GM18498 (cell line): ENCODE results near the gene PPM1E.
"Not testable (repeated sequence)": the region's sequence is repeated elsewhere in the genome, so short reads cannot be mapped to it uniquely, and the experiment has no call there.

Source experiments
- ATAC-seq: cut with Tn5 transposase; IDR thresholded peaks from one replicate; pipeline ENCODE4 v1.9.1; 2021; ENCODE audit warnings: mild to moderate bottlenecking, moderate library complexity; ENCODE audit not compliant: unreplicated experiment

The PPM1E gene

DNA sequence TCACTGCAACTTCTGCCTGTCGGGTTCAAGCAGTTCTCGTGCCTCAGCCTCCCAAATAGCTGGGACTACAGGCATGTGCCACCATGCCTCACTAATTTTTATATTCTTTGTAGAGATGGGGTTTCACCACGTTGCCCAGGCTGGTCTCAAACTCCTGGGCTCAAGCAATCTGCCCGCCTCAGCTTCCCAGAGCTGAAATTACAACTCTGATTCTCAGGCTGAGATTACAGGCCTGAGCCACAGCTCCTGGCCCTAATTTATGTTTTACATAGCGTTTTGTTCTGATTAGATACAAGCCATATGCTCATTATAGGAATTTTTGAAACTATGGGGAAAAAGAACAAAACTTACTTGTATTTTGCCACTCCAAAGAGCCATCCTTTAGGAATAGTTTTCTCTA lies 22.8 kb downstream of the PPM1E start:
- not testable (repeated sequence) for ATAC-seq

DNA sequence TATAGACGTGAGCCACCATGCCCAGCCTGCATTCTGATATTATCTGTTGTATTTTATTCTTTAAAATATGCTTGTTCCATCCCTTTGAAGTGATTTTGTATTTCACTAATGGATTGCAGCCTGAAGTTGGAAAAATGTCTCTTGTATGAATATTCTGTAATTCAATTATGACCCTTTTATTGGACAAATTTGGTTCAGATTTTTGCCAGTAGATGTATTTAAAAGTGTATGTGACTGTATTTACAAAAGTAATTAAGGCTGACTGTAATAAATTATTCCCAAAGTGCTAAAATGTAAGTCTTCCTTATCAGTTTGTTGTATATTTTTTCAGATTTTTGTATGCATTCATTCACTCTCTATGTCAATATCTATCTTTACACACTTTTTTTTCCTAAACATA lies 23.8 kb downstream of the PPM1E start:
- ATAC-seq, result no peak

DNA sequence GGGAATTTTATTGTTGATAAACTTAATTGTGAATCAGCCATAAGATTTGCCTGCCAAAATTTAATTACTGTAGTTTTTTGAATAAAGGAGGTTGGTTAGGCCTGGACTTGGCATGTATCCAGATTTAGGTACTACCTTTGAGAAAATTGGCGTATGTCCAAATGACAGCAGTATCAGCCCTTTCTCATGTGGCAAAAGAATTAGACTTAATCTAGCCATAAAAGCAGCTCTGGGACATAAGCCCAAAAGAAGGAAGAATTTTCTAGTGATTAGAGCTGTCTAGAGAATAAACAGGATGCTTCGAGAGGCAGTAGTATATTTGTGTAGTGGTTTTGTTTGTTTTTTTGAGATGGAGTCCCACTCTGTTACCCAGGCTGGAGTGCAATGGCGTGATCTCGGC lies 27.7 kb downstream of the PPM1E start:
- ATAC-seq, result no peak

DNA sequence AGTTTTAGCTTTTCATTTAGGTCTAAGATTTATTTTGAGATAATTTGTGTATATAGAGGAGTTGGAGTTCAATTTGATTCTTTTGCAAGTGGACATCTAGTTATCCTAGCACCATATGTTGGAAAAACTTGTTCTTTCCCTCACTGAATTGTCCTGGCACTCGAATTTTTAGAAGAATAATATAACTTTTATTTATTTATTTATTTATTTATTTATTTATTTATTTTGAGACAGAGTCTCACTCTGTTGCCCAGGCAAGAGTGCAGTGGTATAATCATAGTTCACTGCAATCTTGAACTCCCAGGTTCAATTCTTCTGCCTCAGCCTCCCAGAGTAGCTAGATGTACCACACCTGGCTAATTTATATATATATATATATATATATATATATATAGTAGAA lies 29.4 kb downstream of the PPM1E start:
- ATAC-seq, result no peak

GRCh38 chr17:58786586-58787295 lies 31.1 kb downstream of the PPM1E start:
- ATAC-seq, result no peak

DNA sequence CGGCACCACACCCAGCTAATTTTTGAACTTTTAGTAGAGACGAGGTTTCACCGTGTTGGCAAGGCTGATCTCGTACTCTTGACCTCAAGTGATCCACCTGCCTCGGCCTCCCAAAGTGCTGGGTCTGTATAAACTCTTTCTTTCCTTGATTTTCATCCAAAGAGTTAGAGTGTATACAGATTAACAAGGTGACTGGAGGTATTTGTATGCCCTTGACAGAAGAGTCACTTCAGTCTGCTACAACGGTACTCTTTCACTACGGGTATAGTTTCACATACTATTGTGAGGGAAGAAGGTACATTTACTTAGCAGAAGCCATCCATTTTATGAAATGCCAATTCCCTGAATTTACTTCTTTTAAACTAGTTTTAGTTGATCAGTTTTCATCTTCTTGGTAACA lies 32.5 kb downstream of the PPM1E start:
- ATAC-seq, result no peak

- ATAC-seq, result no peak
These were observed 33.5 kb downstream of the PPM1E start for GRCh38 chr17:58789160-58789559.

DNA sequence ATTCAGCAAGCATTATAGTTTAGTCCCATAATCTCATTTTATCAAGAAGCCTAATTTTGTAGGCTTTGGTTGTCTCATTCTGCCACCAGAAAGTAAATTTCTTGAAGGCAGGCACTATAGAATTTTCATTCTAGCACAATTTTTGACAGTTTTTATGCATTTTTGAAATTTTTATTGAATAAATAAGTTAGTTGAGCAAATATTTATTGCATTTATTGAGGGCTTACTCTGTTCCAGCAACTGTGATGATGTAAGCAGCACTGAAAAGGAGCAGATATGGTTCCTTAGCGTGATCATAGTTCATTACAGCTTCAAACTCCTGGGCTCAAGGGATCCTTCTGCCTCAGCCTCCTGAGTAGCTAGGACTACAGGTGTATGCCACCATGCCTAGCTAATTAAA lies 34.2 kb downstream of the PPM1E start:
- ATAC-seq, result no peak

DNA sequence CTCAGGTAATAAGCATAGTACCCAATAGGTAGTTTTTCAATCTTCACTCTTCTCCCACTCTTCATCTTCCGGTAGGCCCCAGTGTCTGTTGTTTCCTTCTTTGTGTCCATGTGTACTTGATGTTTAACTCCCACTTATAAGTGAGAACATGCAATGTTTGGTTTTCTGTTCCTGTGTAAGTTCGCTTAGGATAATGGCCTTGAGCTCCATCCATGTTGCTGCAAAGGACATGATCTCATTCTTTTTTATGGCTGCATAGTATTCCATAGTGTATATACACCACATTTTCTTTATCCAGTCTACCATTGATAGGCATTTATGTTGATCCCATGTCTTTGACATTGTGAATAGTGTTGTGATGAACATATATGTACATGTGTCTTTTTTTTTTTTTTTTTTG lies 38.9 kb downstream of the PPM1E start:
- not testable (repeated sequence) for ATAC-seq

DNA sequence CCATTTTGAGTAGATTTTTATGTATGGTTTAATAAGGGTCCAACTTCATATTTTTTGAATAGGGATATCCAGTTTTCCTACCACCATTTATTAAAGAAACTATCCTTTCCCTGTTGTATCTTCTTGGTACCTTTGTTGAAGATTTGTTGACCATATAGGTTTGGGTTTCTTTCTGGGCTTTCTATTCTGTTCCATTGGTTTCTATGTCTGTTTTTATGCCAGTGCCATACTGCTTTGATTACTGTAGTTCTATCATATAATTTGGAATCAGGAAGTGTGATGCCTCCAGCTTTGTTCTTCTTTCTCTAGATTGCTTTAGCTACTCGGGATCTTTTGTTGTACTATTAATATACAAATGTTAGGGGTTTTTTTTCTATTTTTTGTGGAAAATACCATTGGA lies 46.5 kb downstream of the PPM1E start:
- no peak for ATAC-seq

DNA sequence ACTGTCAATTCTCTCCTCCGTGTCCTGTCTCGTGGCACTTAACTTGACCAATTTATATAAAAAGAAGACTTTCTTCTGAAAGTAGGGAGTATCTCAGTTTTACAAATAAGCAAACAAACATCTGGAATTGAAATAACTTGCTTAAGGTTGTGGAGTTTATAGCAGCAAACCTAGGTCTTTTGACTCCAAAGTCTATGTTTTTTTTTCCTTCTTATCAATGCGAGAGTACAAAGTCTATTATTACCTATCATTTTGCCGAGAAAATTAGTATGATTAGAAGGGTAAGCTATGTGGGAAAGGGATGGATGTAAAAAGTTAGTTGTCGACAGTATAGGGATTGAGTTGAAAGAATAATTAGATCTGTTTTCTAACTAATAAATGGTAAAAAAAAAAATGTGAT lies 50.4 kb downstream of the PPM1E start:
- no peak for ATAC-seq

- ATAC-seq, result no peak
These were observed 53.2 kb downstream of the PPM1E start for GRCh38 chr17:58808609-58809563.

GRCh38 chr17:58809564-58809936 lies 53.9 kb downstream of the PPM1E start:
- ATAC-seq, result no peak

- no peak for ATAC-seq
These were observed 55.6 kb downstream of the PPM1E start for GRCh38 chr17:58811290-58811689.

DNA sequence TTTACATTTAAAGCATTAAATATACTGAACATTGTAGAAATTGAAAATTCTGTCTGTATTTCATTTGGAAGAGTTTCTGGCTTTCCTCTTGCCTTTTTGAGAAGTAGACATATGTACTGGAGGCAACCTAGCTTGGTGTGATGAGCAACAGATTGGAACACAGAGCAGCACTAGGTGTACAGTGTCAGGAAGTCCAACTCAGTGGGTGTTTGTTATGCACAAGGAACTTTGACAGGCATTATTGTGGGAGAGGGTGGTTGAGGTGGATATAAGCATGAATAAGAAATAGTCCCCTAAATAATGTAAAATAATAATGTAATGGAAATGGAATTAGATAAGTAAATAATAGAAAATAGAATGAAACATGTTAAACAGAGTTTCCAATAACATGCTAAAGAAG lies 58.1 kb downstream of the PPM1E start:
- no peak for ATAC-seq

- ATAC-seq, result no peak
These were observed 63.0 kb downstream of the PPM1E start for GRCh38 chr17:58818654-58819053.

DNA sequence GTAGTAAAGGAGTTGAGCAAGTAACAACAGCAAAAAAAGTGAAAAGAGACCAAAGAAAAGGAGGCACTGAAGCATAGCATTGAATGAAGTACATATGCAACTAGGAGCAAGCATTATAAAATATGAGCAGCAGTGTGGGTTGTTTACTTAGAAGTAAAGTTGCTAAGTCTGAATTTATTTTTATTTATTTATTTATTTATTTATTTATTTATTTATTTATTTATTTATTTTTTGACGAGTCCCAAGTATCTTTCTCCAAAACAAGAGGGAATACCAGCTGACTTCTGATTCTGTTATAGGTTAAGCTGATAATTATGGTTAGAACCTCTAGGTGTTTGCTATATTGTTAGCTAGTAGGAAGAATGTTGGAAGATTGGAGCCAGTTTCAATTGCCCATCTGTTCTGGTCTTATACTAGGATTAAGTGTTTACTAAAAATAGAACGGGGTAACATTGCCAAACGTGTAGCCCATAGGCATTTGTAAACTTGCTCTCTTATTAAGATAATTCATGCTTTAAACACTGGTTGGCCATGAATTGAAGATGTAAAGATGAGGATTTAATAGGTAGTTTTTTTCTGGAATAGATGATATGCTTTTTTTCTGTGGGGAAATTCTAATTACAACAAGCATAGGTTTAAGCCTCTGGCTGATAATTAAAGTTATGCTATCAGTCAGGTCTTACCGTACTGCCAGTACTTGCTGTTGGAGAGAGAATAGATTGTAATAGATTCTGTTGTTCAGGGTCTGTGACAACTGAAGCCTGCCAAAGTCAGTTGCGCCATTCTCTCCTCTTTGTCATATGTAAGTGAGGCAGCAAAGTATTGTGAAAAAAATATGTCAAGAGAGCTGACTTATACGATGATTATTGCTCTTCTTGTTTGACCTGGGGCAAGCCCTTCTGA lies 66.7 kb downstream of the PPM1E start:
- ATAC-seq, result no peak

- no peak for ATAC-seq
These were observed 67.4 kb downstream of the PPM1E start for GRCh38 chr17:58823051-58823525.

DNA sequence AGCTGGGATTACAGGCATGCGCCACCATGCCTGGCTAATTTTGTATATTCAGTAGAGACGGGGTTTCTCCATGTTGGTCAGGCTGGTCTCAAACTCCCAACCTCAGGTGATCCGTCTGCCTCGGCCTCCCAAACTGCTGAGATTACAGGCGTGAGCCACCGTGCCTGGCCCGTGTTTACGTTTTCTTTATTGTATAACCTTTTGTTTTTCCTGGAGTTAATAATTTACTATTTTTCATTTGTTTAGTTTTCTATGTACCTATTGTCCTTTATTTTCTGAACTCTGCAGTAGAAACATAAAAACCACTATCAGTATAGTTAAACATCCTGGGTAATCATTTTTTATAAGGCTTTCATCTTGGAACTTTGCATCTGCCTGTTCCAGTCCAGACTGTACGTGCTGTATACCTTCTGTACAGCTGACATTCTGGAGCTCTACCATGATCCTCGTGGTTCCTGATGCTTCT lies 73.6 kb downstream of the PPM1E start:
- ATAC-seq, result no peak

DNA sequence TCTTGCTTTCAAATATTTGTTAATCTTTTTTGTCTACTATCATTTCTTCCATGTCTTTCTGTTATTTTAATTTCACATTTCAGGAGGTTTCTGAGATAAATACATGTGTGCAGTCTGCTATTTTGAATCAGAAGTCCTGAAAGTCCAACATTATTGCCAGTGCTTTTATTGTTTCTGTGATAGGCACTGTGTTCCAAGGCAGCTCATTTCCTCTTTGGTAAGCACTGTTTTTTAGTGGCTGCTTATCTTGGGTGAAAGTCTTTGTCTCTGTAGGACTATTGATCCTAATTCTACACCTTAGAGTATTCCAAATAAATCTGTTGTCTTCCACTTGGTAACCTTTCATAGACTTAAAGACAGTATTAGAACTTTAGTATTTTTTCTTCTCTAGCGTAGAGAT lies 76.1 kb downstream of the PPM1E start:
- no peak for ATAC-seq

- ATAC-seq, result no peak
These were observed 76.9 kb downstream of the PPM1E start for GRCh38 chr17:58832514-58832913.
